Measurements from ENCODE around the gene NIPAL4.

Gene NIPAL4

DNA sequence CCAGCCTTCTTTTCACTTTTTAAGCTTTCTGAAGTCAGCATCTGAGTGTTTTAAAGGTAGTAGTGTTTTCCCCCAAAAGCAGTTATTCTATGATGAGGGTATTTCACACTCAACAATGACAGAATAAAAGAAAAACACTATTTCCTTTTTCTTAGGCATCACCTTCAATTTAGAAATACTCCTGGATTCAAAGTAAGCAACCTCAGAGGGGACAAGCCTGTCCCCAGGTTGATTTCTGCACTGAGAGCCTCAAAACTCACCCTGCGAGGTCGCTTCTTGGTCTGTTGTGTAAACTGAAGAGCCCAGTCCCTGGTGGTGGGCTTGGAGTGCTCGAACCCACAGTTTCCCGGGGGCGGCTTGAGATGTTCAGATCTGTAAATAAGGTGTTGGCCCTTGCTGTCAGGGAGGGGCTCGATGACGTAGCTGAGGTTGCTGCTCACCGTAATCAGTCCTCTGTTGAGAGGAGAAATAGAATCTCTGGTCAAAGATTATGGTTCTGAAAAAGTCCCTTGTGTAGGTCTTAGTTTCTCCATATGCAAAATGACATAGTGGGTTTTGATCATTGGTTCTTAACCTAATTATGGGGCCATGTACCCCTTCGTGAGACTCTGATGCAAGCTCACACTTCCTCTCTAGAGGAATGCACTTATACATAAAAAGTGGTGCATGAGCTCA, 59.7 kb downstream of the NIPAL4 start:
- TF ChIP-seq CTCF (IDR thresholded peaks at IDR 0.05; ENCODE audit: control insufficient read depth, insufficient read depth, low read depth, low read length, missing control alignments) = no peak

GRCh38 chr5:157520911-157521703, 61.1 kb downstream of the NIPAL4 start:
- no peak for DNase-seq (ENCODE audit: low read depth)
- no peak for TF ChIP-seq CTCF (IDR thresholded peaks at IDR 0.05; ENCODE audit: control insufficient read depth, insufficient read depth, low read depth, low read length, missing control alignments)
- no peak overlapping the region for H3K4me3 ChIP-seq (ENCODE audit: control insufficient read depth, low read depth, low read length)

More for the DNA sequence above, 59.7 kb downstream of the NIPAL4 start:
- no peak for DNase-seq (ENCODE audit: low read depth)
- no peak overlapping the region for H3K4me3 ChIP-seq (ENCODE audit: control insufficient read depth, low read depth, low read length)

- H3K4me3 ChIP-seq (ENCODE audit: control insufficient read depth, low read depth, low read length) = no peak overlapping the region
- no peak for DNase-seq (ENCODE audit: low read depth)
- TF ChIP-seq CTCF (IDR thresholded peaks at IDR 0.05; ENCODE audit: control insufficient read depth, insufficient read depth, low read depth, low read length, missing control alignments) = peak; percentile 17
These were observed 61.7 kb downstream of the NIPAL4 start for GRCh38 chr5:157521704-157522029.

- DNase-seq (ENCODE audit: low read depth) = no peak
- no peak overlapping the region for H3K4me3 ChIP-seq (ENCODE audit: control insufficient read depth, low read depth, low read length)
- TF ChIP-seq CTCF (IDR thresholded peaks at IDR 0.05; ENCODE audit: control insufficient read depth, insufficient read depth, low read depth, low read length, missing control alignments) = no peak
These were observed 64.0 kb downstream of the NIPAL4 start for GRCh38 chr5:157523976-157524375.

Data from AG09309 (cell line).